HepG2 (cell line): ENCODE measurements around the gene RAB29. TPM values are rescaled to one million over a fixed set of nuclear protein-coding genes. Genes with fewer than 3 reads are reported as not detected.

Experiments used
- BHLHE40 ChIP-seq: IDR thresholded peaks from 2 replicates; pipeline ENCODE4 v1.6.1; 2011; ENCODE audit warnings: low read length, improper control_type of control experiment
- CEBPB ChIP-seq: IDR thresholded peaks from 2 replicates; pipeline ENCODE4 v1.6.1; 2011; ENCODE audit warnings: low read depth, low read length, improper control_type of control experiment, borderline replicate concordance
- CHD2 ChIP-seq: IDR thresholded peaks from 2 replicates; pipeline ENCODE4 v1.6.1; 2011; ENCODE audit warnings: low read depth, low read length, improper control_type of control experiment
- DRAP1 ChIP-seq: IDR thresholded peaks from 2 replicates; pipeline ENCODE4 v1.6.1; 2016; ENCODE audit warnings: missing genetic modification reagents, missing compliant biosample characterization
- SALL1 ChIP-seq: sonication (generic); formaldehyde crosslinking; IDR thresholded peaks from 2 replicates; pipeline ENCODE4 v1.8.0; 2022; ENCODE audit warnings: mild to moderate bottlenecking, missing genetic modification reagents
- ZFP1 ChIP-seq: IDR thresholded peaks from 2 replicates; pipeline ENCODE4 v1.6.1; 2016
- ZFP90 ChIP-seq: sonication (generic); formaldehyde crosslinking; IDR thresholded peaks from 2 replicates; pipeline ENCODE4 v1.8.0; 2022; ENCODE audit warnings: missing genetic modification reagents, mild to moderate bottlenecking, inconsistent platforms, borderline replicate concordance
- ZMAT3 ChIP-seq: sonication (generic); formaldehyde crosslinking; conservative IDR thresholded peaks from 2 replicates; pipeline ENCODE4 v1.7.0; 2021; ENCODE audit warnings: missing genetic modification reagents
- ZNF101 ChIP-seq: sonication (generic); formaldehyde crosslinking; IDR thresholded peaks from 2 replicates; pipeline ENCODE4 v1.4.0; 2020; ENCODE audit warnings: mild to moderate bottlenecking, low read depth, missing genetic modification reagents, borderline replicate concordance
- ZNF12 ChIP-seq: sonication (generic); formaldehyde crosslinking; IDR thresholded peaks from 2 replicates; pipeline ENCODE4 v1.5.0; 2020; ENCODE audit warnings: missing genetic modification reagents
- ZNF678 ChIP-seq: sonication (generic); formaldehyde crosslinking; IDR thresholded peaks from 2 replicates; pipeline ENCODE4 v1.4.0; 2020; ENCODE audit warnings: mild to moderate bottlenecking, missing genetic modification reagents
- polyA plus RNA-seq, 8 experiments: library from polyadenylated mRNA; depleted of rRNA in 3 of 8; stranded (reverse) in 7 of 8; unstranded in 1 of 8; fragments of >200 nt; fragmentation: Illumina TruSeq in 4 of 8; extraction: Trizol in 4 of 8; gene quantifications; 2 replicates each; pipeline versions ENCODE4 v1.2.1 to v1.2.3, GENCODE V29; 2011 to 2016; ENCODE audit warnings: low read depth in 4 of 8, missing spikeins in 1 of 8, mixed read lengths in 1 of 8; ENCODE audit not compliant: insufficient read depth in 1 of 8
- total RNA-seq, 5 experiments: library from RNA; depleted of rRNA; stranded (reverse); fragments of >200 nt; fragmentation: Illumina TruSeq; extraction: Trizol; gene quantifications; 2 replicates each; pipeline ENCODE4 v1.2.3, GENCODE V29; 2016; ENCODE audit warnings: low read depth in 1 of 5
- TF ChIP-seq, protein P1 (sequence below): sonication (generic); formaldehyde crosslinking; IDR thresholded peaks from 2 replicates; pipeline ENCODE4 v1.4.0; 2020; ENCODE audit warnings: missing genetic modification reagents
- TF ChIP-seq, protein P2 (sequence below): sonication (generic); formaldehyde crosslinking; IDR thresholded peaks from 2 replicates; pipeline ENCODE4 v1.5.1; 2020; ENCODE audit warnings: mild to moderate bottlenecking, missing genetic modification reagents, moderate library complexity
- TF ChIP-seq, protein P3 (sequence below): sonication (generic); formaldehyde crosslinking; IDR thresholded peaks from 2 replicates; pipeline ENCODE4 v1.5.1; 2020; ENCODE audit warnings: missing genetic modification reagents, mild to moderate bottlenecking, borderline replicate concordance
- TF ChIP-seq, protein P4 (sequence below): sonication (generic); formaldehyde crosslinking; conservative IDR thresholded peaks from 2 replicates; pipeline ENCODE4 v1.4.0; 2020; ENCODE audit warnings: missing genetic modification reagents

The RAB29 gene
- total and polyA plus RNA-seq, 2 of the 13 experiments (the other 11 are each of a cell fraction or from before 2014, with no cell fraction given): 8.7 to 10.1 TPM

- TF ChIP-seq ZNF12 (CRISPR knock-in tag) (no peak), CHD2 (no peak), ZFP1 (CRISPR knock-in tag) (no peak), SALL1 (CRISPR knock-in tag) (no peak), ZNF101 (CRISPR knock-in tag) (no peak), ZNF678 (CRISPR knock-in tag) (no peak), CEBPB (no peak), DRAP1 (CRISPR knock-in tag) (peak; percentile 52; the same call in 1 of the 2 replicates), ZFP90 (peak; percentile 48; the same call in 1 of the 2 replicates), ZMAT3 (CRISPR knock-in tag) (0 out of 2 replicates have a peak, but pooled peaks have one; percentile 59), BHLHE40 (0 out of 2 replicates have a peak, but pooled peaks have one; percentile 16)
- TF ChIP-seq, protein P1, sequence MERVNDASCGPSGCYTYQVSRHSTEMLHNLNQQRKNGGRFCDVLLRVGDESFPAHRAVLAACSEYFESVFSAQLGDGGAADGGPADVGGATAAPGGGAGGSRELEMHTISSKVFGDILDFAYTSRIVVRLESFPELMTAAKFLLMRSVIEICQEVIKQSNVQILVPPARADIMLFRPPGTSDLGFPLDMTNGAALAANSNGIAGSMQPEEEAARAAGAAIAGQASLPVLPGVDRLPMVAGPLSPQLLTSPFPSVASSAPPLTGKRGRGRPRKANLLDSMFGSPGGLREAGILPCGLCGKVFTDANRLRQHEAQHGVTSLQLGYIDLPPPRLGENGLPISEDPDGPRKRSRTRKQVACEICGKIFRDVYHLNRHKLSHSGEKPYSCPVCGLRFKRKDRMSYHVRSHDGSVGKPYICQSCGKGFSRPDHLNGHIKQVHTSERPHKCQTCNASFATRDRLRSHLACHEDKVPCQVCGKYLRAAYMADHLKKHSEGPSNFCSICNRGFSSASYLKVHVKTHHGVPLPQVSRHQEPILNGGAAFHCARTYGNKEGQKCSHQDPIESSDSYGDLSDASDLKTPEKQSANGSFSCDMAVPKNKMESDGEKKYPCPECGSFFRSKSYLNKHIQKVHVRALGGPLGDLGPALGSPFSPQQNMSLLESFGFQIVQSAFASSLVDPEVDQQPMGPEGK (CRISPR knock-in tag): peak; percentile 93
- TF ChIP-seq, protein P2, sequence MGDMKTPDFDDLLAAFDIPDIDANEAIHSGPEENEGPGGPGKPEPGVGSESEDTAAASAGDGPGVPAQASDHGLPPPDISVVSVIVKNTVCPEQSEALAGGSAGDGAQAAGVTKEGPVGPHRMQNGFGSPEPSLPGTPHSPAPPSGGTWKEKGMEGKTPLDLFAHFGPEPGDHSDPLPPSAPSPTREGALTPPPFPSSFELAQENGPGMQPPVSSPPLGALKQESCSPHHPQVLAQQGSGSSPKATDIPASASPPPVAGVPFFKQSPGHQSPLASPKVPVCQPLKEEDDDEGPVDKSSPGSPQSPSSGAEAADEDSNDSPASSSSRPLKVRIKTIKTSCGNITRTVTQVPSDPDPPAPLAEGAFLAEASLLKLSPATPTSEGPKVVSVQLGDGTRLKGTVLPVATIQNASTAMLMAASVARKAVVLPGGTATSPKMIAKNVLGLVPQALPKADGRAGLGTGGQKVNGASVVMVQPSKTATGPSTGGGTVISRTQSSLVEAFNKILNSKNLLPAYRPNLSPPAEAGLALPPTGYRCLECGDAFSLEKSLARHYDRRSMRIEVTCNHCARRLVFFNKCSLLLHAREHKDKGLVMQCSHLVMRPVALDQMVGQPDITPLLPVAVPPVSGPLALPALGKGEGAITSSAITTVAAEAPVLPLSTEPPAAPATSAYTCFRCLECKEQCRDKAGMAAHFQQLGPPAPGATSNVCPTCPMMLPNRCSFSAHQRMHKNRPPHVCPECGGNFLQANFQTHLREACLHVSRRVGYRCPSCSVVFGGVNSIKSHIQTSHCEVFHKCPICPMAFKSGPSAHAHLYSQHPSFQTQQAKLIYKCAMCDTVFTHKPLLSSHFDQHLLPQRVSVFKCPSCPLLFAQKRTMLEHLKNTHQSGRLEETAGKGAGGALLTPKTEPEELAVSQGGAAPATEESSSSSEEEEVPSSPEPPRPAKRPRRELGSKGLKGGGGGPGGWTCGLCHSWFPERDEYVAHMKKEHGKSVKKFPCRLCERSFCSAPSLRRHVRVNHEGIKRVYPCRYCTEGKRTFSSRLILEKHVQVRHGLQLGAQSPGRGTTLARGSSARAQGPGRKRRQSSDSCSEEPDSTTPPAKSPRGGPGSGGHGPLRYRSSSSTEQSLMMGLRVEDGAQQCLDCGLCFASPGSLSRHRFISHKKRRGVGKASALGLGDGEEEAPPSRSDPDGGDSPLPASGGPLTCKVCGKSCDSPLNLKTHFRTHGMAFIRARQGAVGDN (CRISPR knock-in tag): peak; percentile 77
- TF ChIP-seq, protein P3, sequence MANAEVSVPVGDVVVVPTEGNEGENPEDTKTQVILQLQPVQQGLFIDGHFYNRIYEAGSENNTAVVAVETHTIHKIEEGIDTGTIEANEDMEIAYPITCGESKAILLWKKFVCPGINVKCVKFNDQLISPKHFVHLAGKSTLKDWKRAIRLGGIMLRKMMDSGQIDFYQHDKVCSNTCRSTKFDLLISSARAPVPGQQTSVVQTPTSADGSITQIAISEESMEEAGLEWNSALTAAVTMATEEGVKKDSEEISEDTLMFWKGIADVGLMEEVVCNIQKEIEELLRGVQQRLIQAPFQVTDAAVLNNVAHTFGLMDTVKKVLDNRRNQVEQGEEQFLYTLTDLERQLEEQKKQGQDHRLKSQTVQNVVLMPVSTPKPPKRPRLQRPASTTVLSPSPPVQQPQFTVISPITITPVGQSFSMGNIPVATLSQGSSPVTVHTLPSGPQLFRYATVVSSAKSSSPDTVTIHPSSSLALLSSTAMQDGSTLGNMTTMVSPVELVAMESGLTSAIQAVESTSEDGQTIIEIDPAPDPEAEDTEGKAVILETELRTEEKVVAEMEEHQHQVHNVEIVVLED (CRISPR knock-in tag): peak; percentile 51
- TF ChIP-seq, protein P4, sequence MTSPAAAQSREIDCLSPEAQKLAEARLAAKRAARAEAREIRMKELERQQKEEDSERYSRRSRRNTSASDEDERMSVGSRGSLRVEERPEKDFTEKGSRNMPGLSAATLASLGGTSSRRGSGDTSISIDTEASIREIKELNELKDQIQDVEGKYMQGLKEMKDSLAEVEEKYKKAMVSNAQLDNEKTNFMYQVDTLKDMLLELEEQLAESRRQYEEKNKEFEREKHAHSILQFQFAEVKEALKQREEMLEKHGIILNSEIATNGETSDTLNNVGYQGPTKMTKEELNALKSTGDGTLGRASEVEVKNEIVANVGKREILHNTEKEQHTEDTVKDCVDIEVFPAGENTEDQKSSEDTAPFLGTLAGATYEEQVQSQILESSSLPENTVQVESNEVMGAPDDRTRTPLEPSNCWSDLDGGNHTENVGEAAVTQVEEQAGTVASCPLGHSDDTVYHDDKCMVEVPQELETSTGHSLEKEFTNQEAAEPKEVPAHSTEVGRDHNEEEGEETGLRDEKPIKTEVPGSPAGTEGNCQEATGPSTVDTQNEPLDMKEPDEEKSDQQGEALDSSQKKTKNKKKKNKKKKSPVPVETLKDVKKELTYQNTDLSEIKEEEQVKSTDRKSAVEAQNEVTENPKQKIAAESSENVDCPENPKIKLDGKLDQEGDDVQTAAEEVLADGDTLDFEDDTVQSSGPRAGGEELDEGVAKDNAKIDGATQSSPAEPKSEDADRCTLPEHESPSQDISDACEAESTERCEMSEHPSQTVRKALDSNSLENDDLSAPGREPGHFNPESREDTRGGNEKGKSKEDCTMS (CRISPR knock-in tag): no peak
Measured at GRCh38 chr1:205812878-205813754, 37.8 kb upstream of the RAB29 start, which contains the start of gene SLC41A1 (continued).
